NB4 (cell line): Measurements from ENCODE around the gene ACVR1.

Experiments
- CTCF ChIP-seq: IDR thresholded peaks from one replicate; pipeline ENCODE4 v1.5.1; 2012; ENCODE audit warnings: low read depth, low read length
- MAX ChIP-seq: IDR thresholded peaks from 2 replicates; pipeline ENCODE4 v1.6.1; 2011; ENCODE audit warnings: low read depth, low read length
- MYC ChIP-seq: IDR thresholded peaks from 2 replicates; pipeline ENCODE4 v1.6.1; 2011; ENCODE audit warnings: low read depth, low read length
- POLR2A ChIP-seq: IDR thresholded peaks from 2 replicates; pipeline ENCODE4 v1.6.1; 2011; ENCODE audit warnings: mild to moderate bottlenecking; ENCODE audit not compliant: insufficient read length; ENCODE audit errors: extremely low read depth

GRCh38 chr2:157853211-157853610 lies 22.9 kb downstream of the ACVR1 start:
- TF ChIP-seq CTCF (no peak), POLR2A (no peak), MYC (no peak), MAX (no peak)
